PC-9 (cell line): ENCODE measurements around the gene PHYHD1.

Source experiments
- EZH2 ChIP-seq: fragments of 200-600 bp; sonication (generic); IDR thresholded peaks from 2 replicates; pipeline ENCODE4 v1.8.0; 2017; ENCODE audit warnings: antibody characterized with exemption, low read depth
- TF ChIP-seq, protein P1 (sequence below): fragments of 200-600 bp; sonication (generic); conservative IDR thresholded peaks from 2 replicates; pipeline ENCODE4 v1.6.1; 2017; ENCODE audit warnings: mixed run types, antibody characterized with exemption, mild to moderate bottlenecking, moderate library complexity

DNA sequence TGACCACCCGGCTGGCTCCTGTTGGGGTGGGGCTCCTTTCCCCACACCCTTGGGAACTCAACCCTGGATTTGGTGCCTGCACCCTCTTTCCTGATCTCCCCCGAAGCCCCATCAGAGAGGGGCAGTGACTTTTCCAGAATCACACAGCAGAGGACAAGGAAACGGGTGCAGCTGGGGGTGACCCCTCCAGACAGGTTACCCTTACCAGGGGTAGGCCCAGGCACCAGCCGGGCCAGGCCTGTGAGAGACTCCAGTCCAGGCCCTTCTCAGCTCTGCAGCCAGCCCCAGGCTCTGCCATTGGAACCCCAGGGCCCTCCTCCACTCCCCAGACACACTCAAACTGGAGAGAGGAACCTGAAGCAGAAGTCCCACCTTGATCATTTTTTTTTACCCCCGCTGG is 19.0 kb upstream of the PHYHD1 start:
- TF ChIP-seq, protein P1, sequence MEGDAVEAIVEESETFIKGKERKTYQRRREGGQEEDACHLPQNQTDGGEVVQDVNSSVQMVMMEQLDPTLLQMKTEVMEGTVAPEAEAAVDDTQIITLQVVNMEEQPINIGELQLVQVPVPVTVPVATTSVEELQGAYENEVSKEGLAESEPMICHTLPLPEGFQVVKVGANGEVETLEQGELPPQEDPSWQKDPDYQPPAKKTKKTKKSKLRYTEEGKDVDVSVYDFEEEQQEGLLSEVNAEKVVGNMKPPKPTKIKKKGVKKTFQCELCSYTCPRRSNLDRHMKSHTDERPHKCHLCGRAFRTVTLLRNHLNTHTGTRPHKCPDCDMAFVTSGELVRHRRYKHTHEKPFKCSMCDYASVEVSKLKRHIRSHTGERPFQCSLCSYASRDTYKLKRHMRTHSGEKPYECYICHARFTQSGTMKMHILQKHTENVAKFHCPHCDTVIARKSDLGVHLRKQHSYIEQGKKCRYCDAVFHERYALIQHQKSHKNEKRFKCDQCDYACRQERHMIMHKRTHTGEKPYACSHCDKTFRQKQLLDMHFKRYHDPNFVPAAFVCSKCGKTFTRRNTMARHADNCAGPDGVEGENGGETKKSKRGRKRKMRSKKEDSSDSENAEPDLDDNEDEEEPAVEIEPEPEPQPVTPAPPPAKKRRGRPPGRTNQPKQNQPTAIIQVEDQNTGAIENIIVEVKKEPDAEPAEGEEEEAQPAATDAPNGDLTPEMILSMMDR: no peak
- no peak for TF ChIP-seq EZH2
